ENCODE measurements around the gene OR2L13. TPM values are rescaled to one million over a fixed set of nuclear protein-coding genes. Genes with fewer than 3 reads are reported as not detected.

OR2L13 gene
- total RNA-seq, 4 donors from 2014 or later, result not detected

DNA sequence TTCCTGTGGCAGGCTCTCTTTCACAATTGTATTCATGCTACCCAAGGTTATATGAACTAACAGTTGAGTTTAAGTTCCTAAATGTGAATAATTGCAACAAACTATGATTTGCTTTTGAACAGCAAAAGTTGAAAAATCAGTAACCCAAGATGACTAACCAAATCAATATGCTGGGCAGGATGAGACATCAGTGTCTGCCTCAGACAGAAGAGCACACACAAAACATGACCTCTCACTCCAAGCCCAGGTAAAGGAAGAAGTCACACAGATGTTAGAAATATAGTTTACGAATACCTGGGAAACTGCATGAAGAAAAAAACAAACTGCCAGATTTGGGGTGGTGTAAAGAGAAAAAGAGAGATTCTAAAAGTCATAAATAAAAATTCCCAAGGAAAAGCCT lies 3.5 kb downstream of the OR2L13 start:
- Histone ChIP-seq H3K27ac (no peak overlapping the region), H3K36me3 (no peaks in the 10 kb centered on the region), H3K4me1 (no peaks in the 10 kb centered on the region), H3K9me3 (no peaks in the 10 kb centered on the region), H3K4me3 (no peak overlapping the region), H3K27me3 (no peaks in the 10 kb centered on the region)
- DNase-seq, result no peak
- TF ChIP-seq POLR2AphosphoS5 (IDR thresholded peaks at IDR 0.05) (no peak), POLR2A (IDR thresholded peaks at IDR 0.05) (no peak), EP300 (IDR thresholded peaks at IDR 0.05; ENCODE audit: low read depth) (no peak)
- TF ChIP-seq, protein P1, sequence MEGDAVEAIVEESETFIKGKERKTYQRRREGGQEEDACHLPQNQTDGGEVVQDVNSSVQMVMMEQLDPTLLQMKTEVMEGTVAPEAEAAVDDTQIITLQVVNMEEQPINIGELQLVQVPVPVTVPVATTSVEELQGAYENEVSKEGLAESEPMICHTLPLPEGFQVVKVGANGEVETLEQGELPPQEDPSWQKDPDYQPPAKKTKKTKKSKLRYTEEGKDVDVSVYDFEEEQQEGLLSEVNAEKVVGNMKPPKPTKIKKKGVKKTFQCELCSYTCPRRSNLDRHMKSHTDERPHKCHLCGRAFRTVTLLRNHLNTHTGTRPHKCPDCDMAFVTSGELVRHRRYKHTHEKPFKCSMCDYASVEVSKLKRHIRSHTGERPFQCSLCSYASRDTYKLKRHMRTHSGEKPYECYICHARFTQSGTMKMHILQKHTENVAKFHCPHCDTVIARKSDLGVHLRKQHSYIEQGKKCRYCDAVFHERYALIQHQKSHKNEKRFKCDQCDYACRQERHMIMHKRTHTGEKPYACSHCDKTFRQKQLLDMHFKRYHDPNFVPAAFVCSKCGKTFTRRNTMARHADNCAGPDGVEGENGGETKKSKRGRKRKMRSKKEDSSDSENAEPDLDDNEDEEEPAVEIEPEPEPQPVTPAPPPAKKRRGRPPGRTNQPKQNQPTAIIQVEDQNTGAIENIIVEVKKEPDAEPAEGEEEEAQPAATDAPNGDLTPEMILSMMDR (IDR thresholded peaks at IDR 0.05), result no peak
- in situ Hi-C loops (cut with MboI; ENCODE audit: low pct_ligation_motif_present in 1 of 4, low pct_unique_long_range_greater_than_20kb in 1 of 4, low sequenced_read_pairs in 3 of 4) (no loop called here), intact Hi-C loops (cut with DNase I; ENCODE audit: low total_unique reads) (no loop called here)
- WGBS, 2 donors (ENCODE audit: low coverage in 1 of 2), result 78 to 100% methylated on average over 1 of the region's 1 CpG

DNA sequence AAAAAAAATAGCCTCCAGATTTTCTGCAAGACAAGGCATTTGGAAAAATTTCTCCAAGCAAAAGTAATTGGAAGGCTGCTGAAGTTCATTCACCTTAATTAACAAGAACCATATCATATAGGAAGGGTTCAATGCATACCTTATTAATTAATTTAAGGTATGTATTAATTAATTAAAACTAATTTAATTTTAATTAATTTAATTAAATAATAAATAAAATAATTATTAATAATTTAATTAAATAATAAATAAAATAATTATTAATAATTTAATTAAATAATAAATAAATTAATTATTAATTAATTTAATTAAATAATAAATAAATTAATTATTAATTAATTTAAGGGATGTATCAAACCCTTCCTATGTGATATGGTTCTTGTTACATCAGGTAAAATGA lies 7.9 kb downstream of the OR2L13 start:
- DNase-seq, result no peak
- TF ChIP-seq, protein P1 (IDR thresholded peaks at IDR 0.05), result no peak
- TF ChIP-seq POLR2A (IDR thresholded peaks at IDR 0.05) (no peak), POLR2AphosphoS5 (IDR thresholded peaks at IDR 0.05) (no peak), EP300 (IDR thresholded peaks at IDR 0.05; ENCODE audit: low read depth) (no peak)
- Histone ChIP-seq H3K36me3 (no peaks in the 10 kb centered on the region), H3K27me3 (no peaks in the 10 kb centered on the region), H3K27ac (no peak overlapping the region), H3K9me3 (peaks cover 0 to 6% of the 10 kb centered on the region in 2 donors), H3K4me3 (no peak overlapping the region), H3K4me1 (no peaks in the 10 kb centered on the region)
- intact Hi-C loops (cut with DNase I; ENCODE audit: low total_unique reads), result loop anchor here (2.0 kb wide), 1 partner anchor 18 kb away; no protein-coding TSS in a partner anchor
- in situ Hi-C loops (cut with MboI; ENCODE audit: low pct_ligation_motif_present in 1 of 4, low pct_unique_long_range_greater_than_20kb in 1 of 4, low sequenced_read_pairs in 3 of 4), result no loop called here

DNA sequence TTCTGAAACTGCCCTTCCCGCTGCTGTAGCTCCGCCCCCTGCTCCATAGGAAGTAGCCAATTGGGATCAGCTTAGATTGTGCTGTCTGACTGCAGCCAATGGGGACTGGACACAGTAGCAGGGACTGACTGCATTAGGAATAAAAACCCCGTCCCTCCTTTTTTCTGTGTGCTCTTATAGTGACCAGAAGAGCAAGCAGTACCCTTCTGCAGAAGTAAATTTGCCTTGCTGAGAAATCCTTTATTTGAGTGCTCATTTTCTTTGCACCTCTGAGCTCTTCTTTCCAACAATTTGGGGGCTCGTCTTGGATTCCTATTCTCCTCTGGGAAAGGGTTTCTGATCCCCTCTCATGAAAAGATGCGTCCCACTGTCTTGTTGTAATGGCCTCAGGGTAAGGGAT lies 16.2 kb downstream of the OR2L13 start:
- peaks cover 25 to 27% of the 10 kb centered on the region in 2 donors for H3K9me3 ChIP-seq
- TF ChIP-seq POLR2A (IDR thresholded peaks at IDR 0.05), result no peak
- TF ChIP-seq, protein P1 (IDR thresholded peaks at IDR 0.05), result no peak
- no peak for TF ChIP-seq POLR2AphosphoS5 (IDR thresholded peaks at IDR 0.05)
- no peak for TF ChIP-seq EP300 (IDR thresholded peaks at IDR 0.05; ENCODE audit: low read depth)
- intact Hi-C loops (cut with DNase I; ENCODE audit: low total_unique reads), result no loop called here

DNA sequence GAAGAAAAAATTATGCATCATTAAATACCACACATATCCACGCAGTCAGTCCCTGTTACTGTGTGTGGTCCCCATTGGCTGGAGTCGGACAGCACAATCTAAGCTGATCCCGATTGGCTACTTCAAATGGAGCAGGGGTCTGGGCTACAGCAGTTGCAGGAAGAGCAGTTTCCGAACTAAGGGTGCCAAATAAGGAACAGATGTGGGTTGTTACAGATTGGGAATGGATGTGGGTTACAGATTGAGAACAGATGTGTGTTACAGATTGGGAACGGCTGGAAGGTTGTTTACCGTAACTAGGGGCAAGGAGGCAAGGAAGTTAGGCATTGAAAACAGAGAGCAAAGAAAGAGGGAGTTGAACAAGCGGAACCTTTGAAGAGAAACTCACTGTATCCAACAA lies 19.9 kb downstream of the OR2L13 start:
- intact Hi-C loops (cut with DNase I; ENCODE audit: low total_unique reads) (no loop called here), in situ Hi-C loops (cut with MboI; ENCODE audit: low pct_ligation_motif_present in 1 of 4, low pct_unique_long_range_greater_than_20kb in 1 of 4, low sequenced_read_pairs in 3 of 4) (no loop called here)
- Histone ChIP-seq H3K4me1 (no peaks in the 10 kb centered on the region), H3K4me3 (no peak overlapping the region), H3K36me3 (no peaks in the 10 kb centered on the region), H3K27ac (no peak overlapping the region), H3K9me3 (peaks cover 17 to 21% of the 10 kb centered on the region in 2 donors), H3K27me3 (no peaks in the 10 kb centered on the region)
- TF ChIP-seq, protein P1 (IDR thresholded peaks at IDR 0.05), result no peak
- no peak for TF ChIP-seq EP300 (IDR thresholded peaks at IDR 0.05; ENCODE audit: low read depth)
- no peak for TF ChIP-seq POLR2AphosphoS5 (IDR thresholded peaks at IDR 0.05)
- no peak for DNase-seq
- 81 to 84% methylated on average over 6 to 7 of the region's 7 CpGs for WGBS, 2 donors (ENCODE audit: low coverage in 1 of 2)

More for the DNA sequence above, 16.2 kb downstream of the OR2L13 start:
- Histone ChIP-seq H3K4me1 (no peaks in the 10 kb centered on the region), H3K27ac (no peak overlapping the region), H3K36me3 (no peaks in the 10 kb centered on the region), H3K27me3 (no peaks in the 10 kb centered on the region), H3K4me3 (no peak overlapping the region)
- in situ Hi-C loops (cut with MboI; ENCODE audit: low pct_ligation_motif_present in 1 of 4, low pct_unique_long_range_greater_than_20kb in 1 of 4, low sequenced_read_pairs in 3 of 4), result no loop called here
- WGBS, 2 donors (ENCODE audit: low coverage in 1 of 2), result 80 to 92% methylated on average over 4 to 5 of the region's 5 CpGs
- no peak for DNase-seq
